Gastrocnemius medialis (tissue), 4 donors: ENCODE measurements around the gene PTBP1.

ENCODE experiments used
- CTCF ChIP-seq, 5 experiments: fragments of 450-650 bp in 3 of 5; fragments of 200-600 bp in 2 of 5; sonication (generic) in 2 of 5; IDR thresholded peaks in 4 of 5; conservative IDR thresholded peaks in 1 of 5; 1 replicate in 4 of 5; 2 replicates in 1 of 5; pipeline ENCODE4 v1.5.1; 2016 to 2019; ENCODE audit warnings: antibody characterized with exemption in 5 of 5, mild to moderate bottlenecking in 3 of 5, moderate library complexity in 3 of 5
- POLR2A ChIP-seq, 2 donors: fragments of 450-650 bp; IDR thresholded peaks; one replicate each; pipeline ENCODE4 v1.6.1; 2017; ENCODE audit warnings: antibody characterized with exemption in 2 of 2, mild to moderate bottlenecking in 2 of 2, moderate library complexity in 2 of 2

- TF ChIP-seq CTCF (IDR thresholded peaks at IDR 0.05 in 4 of 5, conservative IDR thresholded peaks at IDR 0.05 in 1 of 5) (no peak), POLR2A (IDR thresholded peaks at IDR 0.05) (no peak)
Observed at GRCh38 chr19:768424-768823, 28.8 kb upstream of the PTBP1 start.
